ENCODE measurements around the gene FUCA1.

- TF ChIP-seq CTCF (IDR thresholded peaks at IDR 0.05) (no peak), POLR2AphosphoS5 (IDR thresholded peaks at IDR 0.05) (no peak), EP300 (IDR thresholded peaks at IDR 0.05; ENCODE audit: low read depth) (no peak)
These were observed 13.5 kb downstream of the FUCA1 start for GRCh38 chr1:23854568-23854967.

Measured in transverse colon (tissue), 4 donors.